GM19035 (cell line): ENCODE measurements around the gene PPP2R1A.

Experiments
- ATAC-seq: cut with Tn5 transposase; IDR thresholded peaks from one replicate; pipeline ENCODE4 v1.9.1; 2021; ENCODE audit not compliant: unreplicated experiment

The PPP2R1A gene

GRCh38 chr19:52189735-52190486 lies at the start of gene PPP2R1A:
PPP2R1A (plus strand) TSS chr19:52190052; CDS start chr19:52190097, 45 bp downstream.
- peak; percentile 84 for ATAC-seq

GRCh38 chr19:52141203-52141602 lies 48.6 kb upstream of the PPP2R1A start:
- ATAC-seq: no peak

GRCh38 chr19:52142001-52142595 lies 47.8 kb upstream of the PPP2R1A start:
- ATAC-seq: no peak

- no peak for ATAC-seq
These were observed 41.6 kb upstream of the PPP2R1A start for GRCh38 chr19:52148256-52148655.

DNA sequence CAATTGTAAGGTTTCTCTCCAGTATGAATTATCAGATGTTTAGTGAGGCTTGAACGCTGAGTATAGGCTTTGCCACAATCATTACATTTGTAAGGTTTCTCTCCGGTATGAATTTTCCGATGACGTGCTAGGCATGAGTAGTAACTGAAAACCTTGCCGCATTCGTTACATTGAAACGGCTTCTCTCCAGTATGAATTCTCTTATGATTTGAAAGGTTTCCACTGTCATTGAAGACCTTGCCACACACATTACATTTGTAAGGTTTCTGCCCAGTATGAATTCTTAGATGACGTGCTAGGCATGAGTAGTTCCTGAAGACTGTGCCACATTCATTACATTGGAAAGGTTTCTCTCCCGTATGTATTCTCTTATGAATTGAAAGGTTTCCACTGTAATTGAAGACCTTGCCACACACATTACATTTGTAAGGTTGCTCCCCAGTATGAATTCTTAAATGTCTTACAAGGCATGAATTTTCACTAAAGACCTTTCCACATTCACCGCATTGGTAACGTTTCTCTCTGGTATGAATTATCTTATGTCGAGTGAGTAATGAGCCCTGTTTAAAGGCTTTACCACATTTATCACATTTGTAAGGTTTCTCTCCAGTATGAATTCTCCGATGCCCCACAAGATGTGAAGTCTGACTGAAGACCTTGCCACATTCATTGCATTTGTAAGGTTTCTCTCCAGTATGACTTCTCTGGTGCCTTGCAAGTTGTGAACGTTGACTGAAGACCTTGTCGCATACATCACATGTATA lies 34.1 kb upstream of the PPP2R1A start:
- ATAC-seq: no peak

DNA sequence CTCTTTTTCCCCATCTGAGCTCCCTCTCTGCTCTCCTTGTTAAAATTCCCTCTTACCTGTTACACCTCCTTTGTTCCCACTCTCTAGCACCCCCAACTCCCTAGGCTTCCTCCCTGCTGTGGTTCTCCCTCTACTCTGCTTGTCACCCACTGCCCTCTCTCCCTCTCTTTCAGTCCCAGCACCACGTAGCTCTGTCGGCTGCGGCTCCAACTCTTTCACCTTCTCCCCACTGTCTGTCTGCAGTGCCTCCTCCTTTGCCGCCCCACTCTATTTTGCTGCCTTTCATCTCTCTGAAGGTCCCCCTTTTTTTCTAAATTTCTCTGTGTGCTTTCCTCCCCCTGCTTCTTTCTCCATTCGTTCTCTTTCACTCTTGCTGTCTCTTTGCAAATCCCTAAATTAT lies 19.5 kb upstream of the PPP2R1A start:
- no peak for ATAC-seq

DNA sequence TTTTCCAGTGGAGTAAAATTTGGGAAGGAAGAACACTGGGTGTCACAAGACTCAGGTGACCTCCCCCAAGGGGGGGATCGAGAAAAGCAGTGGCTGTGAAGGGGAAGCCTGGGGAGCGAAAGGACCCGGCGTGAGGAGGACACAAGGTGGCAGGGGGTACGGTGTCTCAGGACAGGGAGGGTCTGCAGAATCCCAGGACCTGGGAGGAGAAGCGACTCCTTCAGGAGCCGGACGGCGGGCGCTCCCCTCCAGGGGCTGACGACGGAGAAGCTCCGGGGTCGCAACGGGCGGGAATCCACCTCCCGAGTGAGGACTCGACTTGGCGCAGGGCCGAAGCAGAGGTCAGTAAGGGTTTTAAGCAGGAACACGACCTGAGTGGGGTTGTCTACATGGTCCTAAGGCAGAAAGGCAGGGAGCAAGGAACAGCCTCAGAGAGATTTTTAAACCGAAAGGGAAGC lies 19.0 kb upstream of the PPP2R1A start:
- peak; percentile 16 for ATAC-seq

- peak; percentile 78 for ATAC-seq
These were observed 18.3 kb upstream of the PPP2R1A start, which contains the start of gene ZNF836 for GRCh38 chr19:52171321-52172169. ZNF836 (minus strand) TSS chr19:52171621; CDS start chr19:52168072, 3,549 bp downstream.

DNA sequence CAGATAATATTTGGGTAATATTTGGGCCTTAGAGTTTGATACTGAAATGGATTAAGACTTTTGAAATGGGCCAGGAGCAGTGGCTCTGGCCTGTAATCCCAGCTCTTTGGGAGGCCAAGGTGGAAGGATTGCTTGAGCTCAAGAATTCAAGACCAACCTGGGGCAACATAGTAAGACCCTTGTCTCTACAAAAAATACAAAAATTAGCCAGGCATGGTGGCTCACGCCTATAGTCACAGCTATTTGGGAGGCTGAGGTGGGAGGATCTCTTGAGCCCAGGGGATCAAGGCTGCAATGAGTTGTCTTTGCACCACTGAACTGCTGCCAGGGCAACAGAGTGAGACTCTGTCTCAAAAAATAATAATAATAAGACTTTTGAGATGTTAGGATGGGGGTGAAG lies 17.5 kb upstream of the PPP2R1A start:
- no peak for ATAC-seq

DNA sequence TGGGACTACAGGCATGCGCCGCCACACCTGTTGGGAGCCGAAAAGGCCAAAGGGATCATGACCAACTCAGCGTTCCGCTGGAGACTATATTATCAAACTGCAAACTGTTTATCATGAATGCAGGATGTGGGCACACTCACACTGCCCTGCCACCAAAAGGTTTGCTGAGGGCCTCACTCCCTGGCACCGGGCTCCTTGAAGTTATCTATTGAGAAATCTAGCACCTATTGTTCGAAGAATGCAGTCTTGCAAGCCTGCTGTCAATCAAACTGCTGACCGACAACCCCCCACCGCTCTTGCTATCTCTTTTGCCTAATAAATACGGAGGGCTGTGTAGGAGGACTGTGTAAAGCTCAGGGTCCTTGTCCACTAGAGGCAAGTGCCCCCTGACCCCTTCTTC lies 13.3 kb upstream of the PPP2R1A start:
- ATAC-seq: no peak

- ATAC-seq: no peak
These were observed 2.4 kb upstream of the PPP2R1A start for GRCh38 chr19:52187407-52187806.

GRCh38 chr19:52188822-52189734 lies 774 bp upstream of the PPP2R1A start:
- ATAC-seq: peak; percentile 2

GRCh38 chr19:52190487-52191293 lies 838 bp downstream of the PPP2R1A start:
- ATAC-seq: no peak

DNA sequence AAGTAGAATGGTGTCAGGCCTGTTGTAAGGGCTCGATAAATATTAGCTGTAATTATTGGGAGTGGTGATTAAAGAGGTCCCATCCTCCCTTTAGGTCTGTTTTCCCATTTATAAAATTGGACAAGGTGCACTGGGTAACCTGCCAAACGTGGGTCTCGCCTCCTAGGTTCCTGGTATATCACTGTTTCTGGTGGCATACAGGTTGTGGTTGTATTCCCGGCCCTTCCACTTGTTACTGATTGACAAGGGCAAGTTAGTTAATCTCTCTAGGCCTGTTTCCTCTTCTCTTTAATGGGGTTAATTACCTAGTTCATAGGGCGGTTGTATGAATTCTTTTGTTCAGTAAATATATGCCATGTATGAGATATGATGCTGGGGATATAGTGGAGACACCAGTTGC lies 1.5 kb downstream of the PPP2R1A start:
- no peak for ATAC-seq

- no peak for ATAC-seq
These were observed 2.1 kb downstream of the PPP2R1A start for GRCh38 chr19:52191951-52192350.

GRCh38 chr19:52196256-52196967 lies 6.6 kb downstream of the PPP2R1A start:
- no peak for ATAC-seq

DNA sequence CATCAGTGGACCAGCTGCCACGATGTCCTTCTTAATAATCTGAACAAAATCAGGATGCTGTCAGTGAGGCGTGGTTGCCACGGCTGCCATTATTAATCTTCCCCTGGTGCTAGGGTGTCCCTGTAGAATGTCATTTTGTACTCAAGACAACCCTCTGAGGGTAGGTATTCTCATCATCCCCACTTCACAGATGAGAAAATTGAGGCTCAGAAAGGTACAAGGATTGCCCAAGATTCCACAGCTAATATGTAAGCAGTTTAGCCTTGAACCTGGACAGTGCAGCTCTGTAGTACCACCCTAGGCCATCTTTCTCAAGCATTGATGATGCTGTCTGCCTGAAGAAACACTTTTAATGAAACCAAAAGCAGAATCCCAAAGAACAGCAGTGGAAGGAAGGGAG lies 8.1 kb downstream of the PPP2R1A start:
- ATAC-seq: no peak

- no peak for ATAC-seq
These were observed 8.8 kb downstream of the PPP2R1A start for GRCh38 chr19:52198678-52199077.
